Measurements from ENCODE around the gene MS4A7.

Gene MS4A7

DNA sequence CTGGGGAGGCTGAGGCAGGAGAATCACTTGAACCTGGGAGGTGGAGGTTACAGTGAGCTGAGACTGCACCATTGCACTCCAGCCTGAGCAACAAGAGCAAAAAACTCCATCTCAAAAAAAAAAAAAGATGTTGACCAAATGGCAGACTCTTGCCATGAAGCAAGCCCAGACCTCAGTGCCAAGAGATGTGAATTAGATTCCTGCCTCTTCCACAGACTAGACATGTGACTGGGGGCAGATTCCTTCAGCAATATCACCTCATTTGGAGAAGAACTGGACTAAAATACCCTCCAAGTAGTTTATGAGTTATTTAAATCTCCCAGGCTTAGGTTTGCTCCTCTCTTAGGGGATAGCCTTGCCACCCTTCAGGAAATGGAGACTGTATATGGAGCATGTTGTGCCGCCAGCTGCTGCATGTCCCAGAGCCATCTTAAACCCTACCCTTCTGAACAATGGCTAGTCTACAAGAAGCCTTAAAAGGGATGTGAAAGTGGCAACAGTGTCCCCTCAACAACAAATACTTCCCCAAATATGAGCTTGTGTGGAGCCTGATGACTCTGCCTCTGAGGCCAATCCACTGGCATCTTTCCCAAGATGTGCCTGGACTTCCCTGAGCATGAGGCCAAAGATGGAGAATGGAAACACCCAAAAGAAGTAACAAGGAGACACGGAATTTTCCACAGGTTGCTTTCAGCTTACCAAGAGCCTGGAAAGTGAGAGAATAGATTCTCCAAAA is 763 bp upstream of the MS4A7 start:
- no peaks in the 10 kb centered on the region for H3K79me2 ChIP-seq (ENCODE audit: insufficient read depth, low read length)
- no peaks in the 10 kb centered on the region for H3K9me3 ChIP-seq (ENCODE audit: low read length)
- H3K27ac ChIP-seq (ENCODE audit: low read depth, low read length, poor library complexity, severe bottlenecking) = no peak overlapping the region
- no peaks in the 10 kb centered on the region for H4K20me1 ChIP-seq (ENCODE audit: insufficient read depth, low read length)
- H2AFZ ChIP-seq (ENCODE audit: low read length) = no peak overlapping the region
- H3F3A ChIP-seq (ENCODE audit: insufficient read depth, low read length) = no peaks in the 10 kb centered on the region
- peaks cover 19% of the 10 kb centered on the region for H3K4me1 ChIP-seq (ENCODE audit: insufficient read depth, low read length, severe bottlenecking)
- no peaks in the 10 kb centered on the region for H3K36me3 ChIP-seq (ENCODE audit: insufficient read depth, low read length)
- no peak overlapping the region for H3K9ac ChIP-seq (ENCODE audit: low read length)
- no peaks in the 10 kb centered on the region for H3K9me2 ChIP-seq (ENCODE audit: low read depth, low read length)
- no peak overlapping the region for H3K4me3 ChIP-seq (ENCODE audit: low read depth, low read length, poor library complexity, severe bottlenecking)
- H3K27me3 ChIP-seq (ENCODE audit: insufficient read depth, low read length) = no peaks in the 10 kb centered on the region
- TF ChIP-seq, protein P1, sequence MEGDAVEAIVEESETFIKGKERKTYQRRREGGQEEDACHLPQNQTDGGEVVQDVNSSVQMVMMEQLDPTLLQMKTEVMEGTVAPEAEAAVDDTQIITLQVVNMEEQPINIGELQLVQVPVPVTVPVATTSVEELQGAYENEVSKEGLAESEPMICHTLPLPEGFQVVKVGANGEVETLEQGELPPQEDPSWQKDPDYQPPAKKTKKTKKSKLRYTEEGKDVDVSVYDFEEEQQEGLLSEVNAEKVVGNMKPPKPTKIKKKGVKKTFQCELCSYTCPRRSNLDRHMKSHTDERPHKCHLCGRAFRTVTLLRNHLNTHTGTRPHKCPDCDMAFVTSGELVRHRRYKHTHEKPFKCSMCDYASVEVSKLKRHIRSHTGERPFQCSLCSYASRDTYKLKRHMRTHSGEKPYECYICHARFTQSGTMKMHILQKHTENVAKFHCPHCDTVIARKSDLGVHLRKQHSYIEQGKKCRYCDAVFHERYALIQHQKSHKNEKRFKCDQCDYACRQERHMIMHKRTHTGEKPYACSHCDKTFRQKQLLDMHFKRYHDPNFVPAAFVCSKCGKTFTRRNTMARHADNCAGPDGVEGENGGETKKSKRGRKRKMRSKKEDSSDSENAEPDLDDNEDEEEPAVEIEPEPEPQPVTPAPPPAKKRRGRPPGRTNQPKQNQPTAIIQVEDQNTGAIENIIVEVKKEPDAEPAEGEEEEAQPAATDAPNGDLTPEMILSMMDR (IDR thresholded peaks at IDR 0.05; ENCODE audit: low read length) = no peak
- TF ChIP-seq EZH2 (IDR thresholded peaks at IDR 0.05; ENCODE audit: borderline replicate concordance, low read length) = no peak
- H3K4me2 ChIP-seq (ENCODE audit: low read length) = peak overlapping the region; percentile 44; the same call in 1 of the 2 replicates

- Histone ChIP-seq H3K4me3 (ENCODE audit: low read depth, low read length, poor library complexity, severe bottlenecking) (no peak overlapping the region), H3K79me2 (ENCODE audit: insufficient read depth, low read length) (no peaks in the 10 kb centered on the region), H3K27ac (ENCODE audit: low read depth, low read length, poor library complexity, severe bottlenecking) (no peak overlapping the region)
These were observed 11.1 kb downstream of the MS4A7 start for GRCh38 chr11:60389279-60389910.

DNA sequence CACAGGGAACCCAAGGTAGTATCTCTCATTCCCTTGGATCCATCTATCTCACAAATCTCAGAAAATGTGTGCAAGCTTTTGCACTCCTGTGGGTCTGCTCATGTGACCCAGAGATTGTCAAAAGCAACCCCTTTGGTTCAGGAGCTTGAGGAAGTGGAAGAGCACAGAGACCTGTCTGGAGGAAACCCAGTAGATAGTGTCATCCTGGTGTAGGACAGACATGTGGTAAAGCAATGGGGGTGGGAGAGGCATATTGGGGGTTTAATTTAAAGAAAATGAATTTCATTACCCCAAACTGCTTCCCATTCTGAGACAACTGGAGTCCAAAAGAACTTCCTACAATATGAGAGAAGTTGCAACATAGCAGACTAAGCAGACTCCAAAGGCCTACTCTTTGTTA is 12.1 kb downstream of the MS4A7 start:
- no peaks in the 10 kb centered on the region for H3K9me3 ChIP-seq (ENCODE audit: low read length)
- H3K4me1 ChIP-seq (ENCODE audit: insufficient read depth, low read length, severe bottlenecking) = peaks cover 16% of the 10 kb centered on the region
- H3K4me3 ChIP-seq (ENCODE audit: low read depth, low read length, poor library complexity, severe bottlenecking) = no peak overlapping the region
- H3K4me2 ChIP-seq (ENCODE audit: low read length) = no peak overlapping the region
- H3K9ac ChIP-seq (ENCODE audit: low read length) = no peak overlapping the region
- no peaks in the 10 kb centered on the region for H3K79me2 ChIP-seq (ENCODE audit: insufficient read depth, low read length)
- H3K36me3 ChIP-seq (ENCODE audit: insufficient read depth, low read length) = no peaks in the 10 kb centered on the region
- H3K27ac ChIP-seq (ENCODE audit: low read depth, low read length, poor library complexity, severe bottlenecking) = no peak overlapping the region
- TF ChIP-seq EZH2 (IDR thresholded peaks at IDR 0.05; ENCODE audit: borderline replicate concordance, low read length) = no peak
- TF ChIP-seq, protein P1 (IDR thresholded peaks at IDR 0.05; ENCODE audit: low read length) = no peak
- H2AFZ ChIP-seq (ENCODE audit: low read length) = no peak overlapping the region
- H4K20me1 ChIP-seq (ENCODE audit: insufficient read depth, low read length) = no peaks in the 10 kb centered on the region
- no peaks in the 10 kb centered on the region for H3K9me2 ChIP-seq (ENCODE audit: low read depth, low read length)
- no peaks in the 10 kb centered on the region for H3F3A ChIP-seq (ENCODE audit: insufficient read depth, low read length)
- no peaks in the 10 kb centered on the region for H3K27me3 ChIP-seq (ENCODE audit: insufficient read depth, low read length)

More at GRCh38 chr11:60389279-60389910, 11.1 kb downstream of the MS4A7 start:
- Histone ChIP-seq H3K4me1 (ENCODE audit: insufficient read depth, low read length, severe bottlenecking) (peaks cover 16% of the 10 kb centered on the region), H3K4me2 (ENCODE audit: low read length) (no peak overlapping the region; the same call in 1 of the 2 replicates), H3K9ac (ENCODE audit: low read length) (no peak overlapping the region), H3K36me3 (ENCODE audit: insufficient read depth, low read length) (no peaks in the 10 kb centered on the region), H3F3A (ENCODE audit: insufficient read depth, low read length) (no peaks in the 10 kb centered on the region), H4K20me1 (ENCODE audit: insufficient read depth, low read length) (no peaks in the 10 kb centered on the region), H2AFZ (ENCODE audit: low read length) (no peak overlapping the region), H3K9me2 (ENCODE audit: low read depth, low read length) (no peaks in the 10 kb centered on the region), H3K9me3 (ENCODE audit: low read length) (no peaks in the 10 kb centered on the region), H3K27me3 (ENCODE audit: insufficient read depth, low read length) (no peaks in the 10 kb centered on the region)
- TF ChIP-seq EZH2 (IDR thresholded peaks at IDR 0.05; ENCODE audit: borderline replicate concordance, low read length) = no peak
- TF ChIP-seq, protein P1 (IDR thresholded peaks at IDR 0.05; ENCODE audit: low read length) = no peak

Data from OCI-LY1 (cell line).